ENCODE measurements around the gene FBXL4.

Gene FBXL4

GRCh38 chr6:98847416-98847778, 100.3 kb downstream of the FBXL4 start:
- Histone ChIP-seq H3K4me2 (ENCODE audit: low read depth, low read length, poor library complexity, severe bottlenecking) (no peak overlapping the region), H3K79me2 (ENCODE audit: insufficient read depth, low read length) (no peaks in the 10 kb centered on the region), H3K4me3 (ENCODE audit: low read length, poor library complexity, severe bottlenecking) (no peak overlapping the region), H3K9me2 (replicated peaks; ENCODE audit: low read depth, low read length) (no peaks in the 10 kb centered on the region), H3K4me1 (ENCODE audit: insufficient read depth, low read length, poor library complexity, severe bottlenecking) (no peaks in the 10 kb centered on the region), H3K36me3 (ENCODE audit: insufficient read depth, low read length) (no peaks in the 10 kb centered on the region), H3F3A (ENCODE audit: low read depth) (no peaks in the 10 kb centered on the region), H4K20me1 (ENCODE audit: insufficient read depth, low read length, poor library complexity, severe bottlenecking) (no peaks in the 10 kb centered on the region), H3K9ac (ENCODE audit: low read depth, low read length, poor library complexity, severe bottlenecking) (no peak overlapping the region), H3K9me3 (ENCODE audit: insufficient read depth, low read depth, low read length) (no peaks in the 10 kb centered on the region), H3K27me3 (ENCODE audit: insufficient read depth, low read length, poor library complexity, severe bottlenecking) (no peaks in the 10 kb centered on the region), H2AFZ (ENCODE audit: low read length) (no peak overlapping the region)
- TF ChIP-seq EZH2phosphoT487 (IDR thresholded peaks at IDR 0.05; ENCODE audit: borderline replicate concordance) (no peak), CTCF (conservative IDR thresholded peaks at IDR 0.05; ENCODE audit: low read length) (no peak)

GRCh38 chr6:98846021-98846380, 101.7 kb downstream of the FBXL4 start:
- Histone ChIP-seq H3K36me3 (ENCODE audit: insufficient read depth, low read length) (no peaks in the 10 kb centered on the region), H3K4me1 (ENCODE audit: insufficient read depth, low read length, poor library complexity, severe bottlenecking) (no peaks in the 10 kb centered on the region), H3K79me2 (ENCODE audit: insufficient read depth, low read length) (no peaks in the 10 kb centered on the region), H3K4me2 (ENCODE audit: low read depth, low read length, poor library complexity, severe bottlenecking) (peak overlapping the region; percentile 54), H3F3A (ENCODE audit: low read depth) (no peaks in the 10 kb centered on the region), H4K20me1 (ENCODE audit: insufficient read depth, low read length, poor library complexity, severe bottlenecking) (no peaks in the 10 kb centered on the region), H3K9me3 (ENCODE audit: insufficient read depth, low read depth, low read length) (no peaks in the 10 kb centered on the region), H3K9ac (ENCODE audit: low read depth, low read length, poor library complexity, severe bottlenecking) (no peak overlapping the region), H3K27me3 (ENCODE audit: insufficient read depth, low read length, poor library complexity, severe bottlenecking) (no peaks in the 10 kb centered on the region), H2AFZ (ENCODE audit: low read length) (peak overlapping the region; percentile 74), H3K4me3 (ENCODE audit: low read length, poor library complexity, severe bottlenecking) (no peak overlapping the region), H3K9me2 (replicated peaks; ENCODE audit: low read depth, low read length) (no peaks in the 10 kb centered on the region)
- TF ChIP-seq CTCF (conservative IDR thresholded peaks at IDR 0.05; ENCODE audit: low read length) (0 out of 2 replicates have a peak, but pooled peaks have one; percentile 19), EZH2phosphoT487 (IDR thresholded peaks at IDR 0.05; ENCODE audit: borderline replicate concordance) (no peak)

DNA sequence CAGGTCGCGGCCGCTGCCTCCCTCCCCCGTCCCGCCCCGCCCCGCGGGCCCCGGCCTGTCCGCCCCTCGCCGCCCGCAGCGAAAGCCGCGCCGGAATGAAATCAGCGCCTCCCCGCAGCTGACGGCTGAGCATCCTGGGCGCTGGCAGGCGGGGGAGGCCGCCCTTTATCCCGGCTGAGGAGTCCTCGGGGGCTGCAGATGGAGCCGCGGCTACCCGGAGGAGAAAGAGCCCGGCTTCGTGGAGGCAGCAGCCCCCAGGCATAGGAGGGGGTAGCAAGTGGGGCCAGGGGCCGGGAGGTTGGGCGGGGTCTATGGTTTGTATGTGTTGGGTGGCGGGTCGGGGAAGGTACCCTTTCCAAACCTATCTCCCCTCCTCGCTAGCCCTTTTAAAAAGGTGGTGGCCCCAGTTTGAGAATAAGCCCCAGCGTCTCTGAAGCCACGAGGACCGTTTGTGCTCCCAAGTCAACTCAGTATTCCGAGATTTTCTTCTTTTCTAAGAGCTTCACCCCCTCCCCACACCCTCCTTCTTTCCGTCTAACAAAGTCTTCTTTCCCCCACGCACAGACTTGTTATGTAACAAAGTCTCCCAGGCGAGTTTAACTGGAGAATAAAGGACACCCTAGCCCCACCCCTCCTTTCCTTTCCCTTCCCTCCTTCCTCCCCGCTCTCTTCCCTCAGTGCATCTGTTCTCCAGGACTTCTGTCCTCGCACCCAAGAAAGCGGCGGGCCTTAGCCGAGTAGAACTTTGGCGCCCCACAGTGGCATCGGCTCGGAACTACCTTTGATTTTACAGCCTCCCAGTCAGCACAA, 102.3 kb downstream of the FBXL4 start:
- Histone ChIP-seq H3K79me2 (ENCODE audit: insufficient read depth, low read length) (no peaks in the 10 kb centered on the region), H3K9ac (ENCODE audit: low read depth, low read length, poor library complexity, severe bottlenecking) (no peak overlapping the region), H3K9me2 (replicated peaks; ENCODE audit: low read depth, low read length) (no peaks in the 10 kb centered on the region), H2AFZ (ENCODE audit: low read length) (no peak overlapping the region; the same call in 1 of the 2 replicates), H3K36me3 (ENCODE audit: insufficient read depth, low read length) (no peaks in the 10 kb centered on the region), H3K4me2 (ENCODE audit: low read depth, low read length, poor library complexity, severe bottlenecking) (peak overlapping the region; percentile 54), H3K9me3 (ENCODE audit: insufficient read depth, low read depth, low read length) (no peaks in the 10 kb centered on the region), H3F3A (ENCODE audit: low read depth) (no peaks in the 10 kb centered on the region), H4K20me1 (ENCODE audit: insufficient read depth, low read length, poor library complexity, severe bottlenecking) (no peaks in the 10 kb centered on the region), H3K27me3 (ENCODE audit: insufficient read depth, low read length, poor library complexity, severe bottlenecking) (no peaks in the 10 kb centered on the region), H3K4me1 (ENCODE audit: insufficient read depth, low read length, poor library complexity, severe bottlenecking) (no peaks in the 10 kb centered on the region), H3K4me3 (ENCODE audit: low read length, poor library complexity, severe bottlenecking) (peak overlapping the region; percentile 22)
- TF ChIP-seq EZH2phosphoT487 (IDR thresholded peaks at IDR 0.05; ENCODE audit: borderline replicate concordance) (no peak), CTCF (conservative IDR thresholded peaks at IDR 0.05; ENCODE audit: low read length) (peak; percentile 94)
